Neutrophil (primary cell): ENCODE results near the gene VANGL1.

Experiments
- H3K27ac ChIP-seq: fragments of 200-600 bp; sonication (generic); 2 replicates; pipeline ENCODE4 v1.5.1; 2016; ENCODE audit warnings: mild to moderate bottlenecking, moderate library complexity
- H3K27me3 ChIP-seq: fragments of 200-600 bp; sonication (generic); 2 replicates; pipeline ENCODE4 v1.6.0; 2016; ENCODE audit warnings: mild to moderate bottlenecking
- H3K36me3 ChIP-seq: fragments of 200-600 bp; sonication (generic); 2 replicates; pipeline ENCODE4 v1.5.1; 2017
- H3K4me1 ChIP-seq, 2 experiments: fragments of 200-600 bp in 1 of 2; sonication (generic) in 1 of 2; 1 replicate in 1 of 2; 2 replicates in 1 of 2; pipeline versions ENCODE4 v1.5.1 to v1.6.1; 2013 to 2016; ENCODE audit warnings: low read depth in 1 of 2, low read length in 1 of 2, mild to moderate bottlenecking in 1 of 2, moderate library complexity in 1 of 2; ENCODE audit not compliant: control insufficient read depth in 1 of 2, insufficient read depth in 1 of 2
- H3K4me3 ChIP-seq, 2 experiments: fragments of 200-600 bp in 1 of 2; sonication (generic) in 1 of 2; 1 replicate in 1 of 2; 2 replicates in 1 of 2; pipeline ENCODE4 v1.5.1; 2013 to 2016; ENCODE audit warnings: low read depth in 1 of 2, low read length in 1 of 2, mild to moderate bottlenecking in 1 of 2, moderate library complexity in 1 of 2
- H3K9me3 ChIP-seq: fragments of 200-600 bp; sonication (generic); 2 replicates; pipeline ENCODE4 v1.5.1; 2016
- CTCF ChIP-seq: fragments of 200-600 bp; sonication (generic); IDR thresholded peaks from 2 replicates; pipeline ENCODE4 v1.5.1; 2016; ENCODE audit warnings: antibody characterized with exemption

VANGL1 gene

GRCh38 chr1:115717541-115717940 lies 75.8 kb downstream of the VANGL1 start:
- Histone ChIP-seq H3K4me3 (no peak overlapping the region), H3K9me3 (no peaks in the 10 kb centered on the region), H3K27ac (no peak overlapping the region), H3K27me3 (no peaks in the 10 kb centered on the region), H3K4me1 (no peaks in the 10 kb centered on the region), H3K36me3 (no peaks in the 10 kb centered on the region)
- TF ChIP-seq CTCF: no peak

- no peaks in the 10 kb centered on the region for H3K9me3 ChIP-seq
- H3K4me3 ChIP-seq: no peak overlapping the region
- no peak overlapping the region for H3K27ac ChIP-seq
- H3K27me3 ChIP-seq: no peaks in the 10 kb centered on the region
- no peaks in the 10 kb centered on the region for H3K4me1 ChIP-seq
- TF ChIP-seq CTCF: no peak
- H3K36me3 ChIP-seq: no peaks in the 10 kb centered on the region
Observed at GRCh38 chr1:115718011-115718754, 76.4 kb downstream of the VANGL1 start.

- H3K9me3 ChIP-seq: no peaks in the 10 kb centered on the region
- TF ChIP-seq CTCF: no peak
- no peaks in the 10 kb centered on the region for H3K27me3 ChIP-seq
- no peak overlapping the region for H3K4me3 ChIP-seq
- H3K27ac ChIP-seq: no peak overlapping the region
- H3K36me3 ChIP-seq: no peaks in the 10 kb centered on the region
- H3K4me1 ChIP-seq: no peaks in the 10 kb centered on the region
Observed at GRCh38 chr1:115719285-115719684, 77.5 kb downstream of the VANGL1 start.

- no peak overlapping the region for H3K27ac ChIP-seq
- H3K27me3 ChIP-seq: no peaks in the 10 kb centered on the region
- no peak for TF ChIP-seq CTCF
- H3K36me3 ChIP-seq: no peaks in the 10 kb centered on the region
- no peaks in the 10 kb centered on the region for H3K9me3 ChIP-seq
- H3K4me1 ChIP-seq: no peaks in the 10 kb centered on the region
- no peak overlapping the region for H3K4me3 ChIP-seq
Observed at GRCh38 chr1:115722221-115722620, 80.5 kb downstream of the VANGL1 start.

GRCh38 chr1:115723756-115724155 lies 82.0 kb downstream of the VANGL1 start:
- H3K27ac ChIP-seq: no peak overlapping the region
- no peaks in the 10 kb centered on the region for H3K27me3 ChIP-seq
- H3K4me1 ChIP-seq: peaks cover 7% of the 10 kb centered on the region in 2 experiments
- no peaks in the 10 kb centered on the region for H3K9me3 ChIP-seq
- no peak overlapping the region for H3K4me3 ChIP-seq
- no peak for TF ChIP-seq CTCF
- H3K36me3 ChIP-seq: no peaks in the 10 kb centered on the region
